Measurements from ENCODE around the gene CTDSP1.

DNA sequence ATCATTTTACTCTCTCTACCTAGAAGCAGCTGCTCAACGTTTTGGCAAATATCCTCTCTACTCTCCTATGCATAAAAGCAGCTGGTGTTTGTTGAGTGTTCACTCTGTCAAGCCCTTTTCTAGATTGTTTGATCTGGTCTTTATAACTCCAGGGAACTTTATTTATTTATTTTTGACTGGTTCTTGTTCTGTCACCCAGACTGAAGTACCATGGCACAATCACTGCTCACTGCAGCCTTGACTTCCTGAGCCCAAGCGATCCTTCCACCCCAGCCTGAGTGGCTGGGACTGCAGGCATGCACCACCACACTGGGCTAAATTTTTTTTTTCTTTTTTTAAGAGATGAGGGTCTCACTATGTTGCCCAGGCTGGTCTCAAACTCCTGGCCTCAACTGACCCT, 30.3 kb upstream of the CTDSP1 start:
- TF ChIP-seq JUN (CRISPR knock-in tag; IDR thresholded peaks at IDR 0.05) = no peak
- TF ChIP-seq FOXJ3 (CRISPR knock-in tag; IDR thresholded peaks at IDR 0.05; ENCODE audit: borderline replicate concordance) = no peak
- no peak for TF ChIP-seq NR1H2 (CRISPR knock-in tag; IDR thresholded peaks at IDR 0.05)
- no peak for TF ChIP-seq CREM (CRISPR knock-in tag; IDR thresholded peaks at IDR 0.05)
- TF ChIP-seq CREB1 (CRISPR knock-in tag; IDR thresholded peaks at IDR 0.05) = no peak
- no peak for TF ChIP-seq MAX (CRISPR knock-in tag; IDR thresholded peaks at IDR 0.05)
- TF ChIP-seq CTCF (IDR thresholded peaks at IDR 0.05) = no peak
- no peak for TF ChIP-seq USF1 (CRISPR knock-in tag; IDR thresholded peaks at IDR 0.05)
- TF ChIP-seq, protein P1, sequence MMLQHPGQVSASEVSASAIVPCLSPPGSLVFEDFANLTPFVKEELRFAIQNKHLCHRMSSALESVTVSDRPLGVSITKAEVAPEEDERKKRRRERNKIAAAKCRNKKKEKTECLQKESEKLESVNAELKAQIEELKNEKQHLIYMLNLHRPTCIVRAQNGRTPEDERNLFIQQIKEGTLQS (CRISPR knock-in tag; conservative IDR thresholded peaks at IDR 0.05) = no peak
- TF ChIP-seq ELF4 (CRISPR knock-in tag; IDR thresholded peaks at IDR 0.05; ENCODE audit: low read depth) = no peak

All from WTC11 (cell line).